GM12872 (cell line): ENCODE measurements around the gene MRPL16.

Experiments used
- CTCF ChIP-seq: IDR thresholded peaks from 3 replicates; pipeline ENCODE4 v1.5.1; 2011; ENCODE audit warnings: low read depth, mild to moderate bottlenecking, low read length, moderate library complexity; ENCODE audit not compliant: insufficient read depth

The MRPL16 gene

GRCh38 chr11:59787816-59788215, 22.8 kb downstream of the MRPL16 start:
- no peak for TF ChIP-seq CTCF

- no peak for TF ChIP-seq CTCF
These were observed 23.4 kb downstream of the MRPL16 start for GRCh38 chr11:59787255-59787588.

- no peak for TF ChIP-seq CTCF
These were observed 24.8 kb downstream of the MRPL16 start for GRCh38 chr11:59785818-59786217.

- no peak for TF ChIP-seq CTCF
These were observed 26.9 kb downstream of the MRPL16 start for GRCh38 chr11:59783632-59784090.

- no peak for TF ChIP-seq CTCF
These were observed 28.5 kb downstream of the MRPL16 start for GRCh38 chr11:59782080-59782479.

GRCh38 chr11:59779487-59779886, 31.1 kb downstream of the MRPL16 start:
- no peak for TF ChIP-seq CTCF

GRCh38 chr11:59778122-59778521, 32.5 kb downstream of the MRPL16 start:
- TF ChIP-seq CTCF = no peak

- TF ChIP-seq CTCF = no peak
These were observed 33.5 kb downstream of the MRPL16 start for GRCh38 chr11:59777104-59777503.
